Ishikawa (cell line): Measurements from ENCODE around the gene PSPN.
A peak's percentile ranks its signal among the peaks of the same experiment; 100 is the strongest.

Experiments used
- CEBPB ChIP-seq: IDR thresholded peaks from 2 replicates; pipeline ENCODE4 v1.6.1; 2012
- CREB1 ChIP-seq: IDR thresholded peaks from 2 replicates; pipeline ENCODE4 v1.6.1; 2012; ENCODE audit warnings: low read depth
- EP300 ChIP-seq: IDR thresholded peaks from 2 replicates; pipeline ENCODE4 v1.6.1; 2012; ENCODE audit warnings: borderline replicate concordance
- NFIC ChIP-seq: IDR thresholded peaks from 2 replicates; pipeline ENCODE4 v1.6.1; 2012
- RAD21 ChIP-seq: IDR thresholded peaks from 2 replicates; pipeline ENCODE4 v1.6.1; 2012; ENCODE audit warnings: low read depth
- TAF1 ChIP-seq: IDR thresholded peaks from 2 replicates; pipeline ENCODE4 v1.6.1; 2012; ENCODE audit warnings: low read depth, mild to moderate bottlenecking
- YY1 ChIP-seq: IDR thresholded peaks from 2 replicates; pipeline ENCODE4 v1.6.1; 2012; ENCODE audit warnings: low read depth
- ZBTB7A ChIP-seq: IDR thresholded peaks from 2 replicates; pipeline ENCODE4 v1.6.1; 2012; ENCODE audit warnings: low read depth
- TF ChIP-seq, protein P1 (sequence below): IDR thresholded peaks from 2 replicates; pipeline ENCODE4 v1.6.1; 2012
- TF ChIP-seq, protein P2 (sequence below): IDR thresholded peaks from 2 replicates; pipeline ENCODE4 v1.6.1; 2012

DNA sequence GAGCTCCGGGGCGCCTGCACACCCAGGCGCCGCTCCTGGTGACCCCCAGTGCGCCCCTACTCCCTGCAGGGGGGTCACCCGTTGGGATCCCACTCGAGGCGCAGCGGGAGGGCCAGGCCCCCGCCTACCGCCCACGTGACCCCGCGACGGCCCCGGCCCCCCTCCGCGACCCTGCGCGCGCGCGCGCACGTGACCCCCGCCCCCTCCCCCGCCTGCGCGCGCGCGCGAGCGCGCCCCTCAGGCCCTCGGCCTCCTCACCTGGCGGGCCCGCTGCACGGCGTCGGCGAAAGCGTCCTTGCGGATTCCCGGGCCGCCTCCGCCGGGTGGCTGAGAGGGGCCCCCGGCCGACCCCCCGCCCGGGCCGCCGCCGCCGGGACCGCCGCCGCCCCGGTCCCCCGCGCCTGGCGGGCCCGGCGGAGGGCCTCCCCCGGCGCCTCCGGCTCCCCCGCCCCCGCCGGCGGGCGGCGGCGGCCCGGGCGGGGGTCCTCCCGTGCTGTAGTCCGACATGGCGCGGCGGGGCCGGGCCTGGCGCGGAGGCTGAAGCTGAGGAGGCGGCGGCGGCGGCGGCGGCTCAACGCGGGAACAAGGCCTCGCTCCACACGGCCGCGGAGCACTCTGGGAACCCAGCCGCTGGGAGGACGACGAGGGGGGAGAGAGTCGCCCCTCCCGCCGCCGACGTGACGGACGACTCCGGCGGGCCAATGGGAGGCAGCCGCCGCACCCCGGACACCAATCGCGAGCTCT is 48.6 kb upstream of the PSPN start, which contains the start of gene KHSRP:
- TF ChIP-seq CREB1 (peak; percentile 71), YY1 (no peak), NFIC (no peak), EP300 (no peak), RAD21 (no peak), CEBPB (no peak), TAF1 (peak; percentile 78; the same call in 1 of the 2 replicates), ZBTB7A (peak; percentile 91; the same call in 1 of the 2 replicates)
- TF ChIP-seq, protein P1, sequence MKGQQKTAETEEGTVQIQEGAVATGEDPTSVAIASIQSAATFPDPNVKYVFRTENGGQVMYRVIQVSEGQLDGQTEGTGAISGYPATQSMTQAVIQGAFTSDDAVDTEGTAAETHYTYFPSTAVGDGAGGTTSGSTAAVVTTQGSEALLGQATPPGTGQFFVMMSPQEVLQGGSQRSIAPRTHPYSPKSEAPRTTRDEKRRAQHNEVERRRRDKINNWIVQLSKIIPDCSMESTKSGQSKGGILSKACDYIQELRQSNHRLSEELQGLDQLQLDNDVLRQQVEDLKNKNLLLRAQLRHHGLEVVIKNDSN, result peak; percentile 90
- TF ChIP-seq, protein P2, sequence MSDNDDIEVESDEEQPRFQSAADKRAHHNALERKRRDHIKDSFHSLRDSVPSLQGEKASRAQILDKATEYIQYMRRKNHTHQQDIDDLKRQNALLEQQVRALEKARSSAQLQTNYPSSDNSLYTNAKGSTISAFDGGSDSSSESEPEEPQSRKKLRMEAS, result peak; percentile 78
